Omental fat pad (tissue), 4 donors: Measurements from ENCODE around the gene GRHL1. TPM values are rescaled to one million over a fixed set of nuclear protein-coding genes. Genes with fewer than 3 reads are reported as not detected.
A peak's percentile ranks its signal among the peaks of the same experiment; 100 is the strongest.
"Not testable (repeated sequence)": the region's sequence is repeated elsewhere in the genome, so short reads cannot be mapped to it uniquely, and the experiment has no call there.

ENCODE experiments used
- ATAC-seq: fragments of 150-250 bp; one replicate; pipeline ENCODE4 v1.9.1; 2016; ENCODE audit warnings: mild to moderate bottlenecking, moderate library complexity; ENCODE audit not compliant: low FRiP score
- DNase-seq: peaks from one replicate; pipeline ENCODE4 v3.0.0-alpha.2; 2019; ENCODE audit warnings: low spot score
- total RNA-seq, 4 donors: library from RNA; depleted of rRNA; stranded (reverse); fragments of >200 nt; gene quantifications; one replicate each; pipeline ENCODE4 v1.1.0, GENCODE V29; 2016
- TF ChIP-seq, protein P1 (sequence below), 3 donors: fragments of 450-650 bp; IDR thresholded peaks; one replicate each; pipeline ENCODE4 v1.5.1; 2016 to 2017; ENCODE audit warnings: antibody characterized with exemption in 3 of 3, mild to moderate bottlenecking in 3 of 3, moderate library complexity in 2 of 3

GRHL1 gene
- total RNA-seq, 4 donors from 2014 or later: 0.95 to 15.1 (median 5.1) TPM

DNA sequence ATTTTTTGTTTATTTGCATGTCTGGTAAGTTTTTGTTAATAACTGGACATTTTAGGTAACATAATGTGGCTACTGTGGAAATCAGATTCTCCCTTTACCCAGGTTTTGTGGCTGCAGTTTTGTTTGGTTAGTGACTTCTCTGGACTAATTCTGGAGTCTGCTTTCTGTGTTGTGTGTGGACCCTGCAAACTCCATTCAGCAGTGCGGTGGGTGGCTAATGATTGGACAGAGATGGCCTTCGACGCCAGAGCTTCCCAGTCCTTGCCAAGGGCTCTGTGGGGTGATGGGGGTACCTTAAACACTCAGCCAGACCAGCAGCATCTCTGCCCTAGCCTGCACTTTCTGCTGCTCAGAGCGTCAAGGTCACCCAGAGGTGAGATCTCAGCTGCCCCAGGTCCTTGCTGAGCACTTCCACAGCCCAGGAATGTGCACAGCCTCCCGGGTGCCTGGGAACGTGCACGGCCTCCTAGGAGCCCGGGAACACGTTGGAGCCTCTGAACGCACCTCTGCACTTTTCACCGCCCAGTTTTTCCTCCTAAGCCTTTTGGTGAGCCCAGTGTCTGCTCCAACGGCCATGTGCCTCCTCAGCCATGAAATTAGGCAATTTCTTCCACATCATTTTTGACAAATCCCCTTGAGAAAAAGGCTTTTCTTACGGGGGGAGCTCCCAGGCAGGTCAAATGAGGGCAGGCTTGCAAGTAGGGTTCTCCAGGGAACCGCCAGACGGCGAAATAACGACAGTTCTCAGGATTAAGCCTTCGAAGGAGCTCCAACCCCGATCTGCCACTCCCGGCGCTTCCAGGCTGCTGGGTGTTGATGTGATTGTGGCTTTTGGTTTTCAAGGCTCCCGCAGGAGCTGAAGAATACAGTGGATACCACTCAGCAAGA lies 56.7 kb downstream of the GRHL1 start:
- no peak for DNase-seq
- no peak for ATAC-seq
- TF ChIP-seq, protein P1, sequence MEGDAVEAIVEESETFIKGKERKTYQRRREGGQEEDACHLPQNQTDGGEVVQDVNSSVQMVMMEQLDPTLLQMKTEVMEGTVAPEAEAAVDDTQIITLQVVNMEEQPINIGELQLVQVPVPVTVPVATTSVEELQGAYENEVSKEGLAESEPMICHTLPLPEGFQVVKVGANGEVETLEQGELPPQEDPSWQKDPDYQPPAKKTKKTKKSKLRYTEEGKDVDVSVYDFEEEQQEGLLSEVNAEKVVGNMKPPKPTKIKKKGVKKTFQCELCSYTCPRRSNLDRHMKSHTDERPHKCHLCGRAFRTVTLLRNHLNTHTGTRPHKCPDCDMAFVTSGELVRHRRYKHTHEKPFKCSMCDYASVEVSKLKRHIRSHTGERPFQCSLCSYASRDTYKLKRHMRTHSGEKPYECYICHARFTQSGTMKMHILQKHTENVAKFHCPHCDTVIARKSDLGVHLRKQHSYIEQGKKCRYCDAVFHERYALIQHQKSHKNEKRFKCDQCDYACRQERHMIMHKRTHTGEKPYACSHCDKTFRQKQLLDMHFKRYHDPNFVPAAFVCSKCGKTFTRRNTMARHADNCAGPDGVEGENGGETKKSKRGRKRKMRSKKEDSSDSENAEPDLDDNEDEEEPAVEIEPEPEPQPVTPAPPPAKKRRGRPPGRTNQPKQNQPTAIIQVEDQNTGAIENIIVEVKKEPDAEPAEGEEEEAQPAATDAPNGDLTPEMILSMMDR (IDR thresholded peaks at IDR 0.05): no peak

- DNase-seq: no peak
- no peak for ATAC-seq
- TF ChIP-seq, protein P1 (IDR thresholded peaks at IDR 0.05): no peak
Observed at GRCh38 chr2:10008809-10009176, 57.3 kb downstream of the GRHL1 start.

GRCh38 chr2:10009271-10009810 lies 57.8 kb downstream of the GRHL1 start:
- TF ChIP-seq, protein P1 (IDR thresholded peaks at IDR 0.05): no peak
- ATAC-seq: no peak
- DNase-seq: no peak

- TF ChIP-seq, protein P1 (IDR thresholded peaks at IDR 0.05): no peak
- no peak for DNase-seq
Observed at GRCh38 chr2:10009811-10010781, 58.6 kb downstream of the GRHL1 start.

GRCh38 chr2:10010861-10011605 lies 59.5 kb downstream of the GRHL1 start:
- ATAC-seq, DNase-seq: not testable (repeated sequence)

More at GRCh38 chr2:10009811-10010781, 58.6 kb downstream of the GRHL1 start:
- ATAC-seq: peak; percentile 52

DNA sequence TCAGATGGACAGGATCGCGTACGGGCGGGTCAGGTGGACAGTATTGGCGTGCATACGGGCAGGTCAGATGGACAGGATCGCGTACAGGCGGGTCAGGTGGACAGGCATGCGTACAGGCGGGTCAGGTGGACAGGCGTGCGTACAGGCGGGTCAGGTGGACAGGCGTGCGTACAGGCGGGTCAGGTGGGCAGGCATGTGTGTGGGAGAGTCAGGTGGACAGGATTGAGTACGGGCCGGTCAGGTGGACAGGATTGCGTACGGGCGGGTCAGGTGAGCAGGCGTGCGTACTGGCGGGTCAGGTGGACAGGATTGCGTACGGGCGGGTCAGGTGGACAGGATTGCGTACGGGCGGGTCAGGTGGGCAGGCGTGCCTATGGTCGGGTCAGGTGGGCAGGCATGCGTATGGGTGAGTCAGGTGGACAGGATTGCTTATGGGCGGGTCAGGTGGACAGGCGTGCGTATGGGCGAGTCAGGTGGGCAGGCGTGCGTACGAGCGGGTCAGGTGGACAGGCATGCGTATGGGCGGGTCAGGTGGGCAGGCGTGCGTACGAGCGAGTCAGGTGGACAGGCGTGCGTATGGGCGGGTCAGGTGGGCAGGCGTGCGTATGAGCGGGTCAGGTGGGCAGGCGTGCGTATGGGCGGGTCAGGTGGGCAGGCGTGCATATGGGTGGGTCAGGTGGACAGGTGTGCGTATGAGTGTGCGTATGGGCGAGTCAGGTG lies 60.3 kb downstream of the GRHL1 start:
- DNase-seq, ATAC-seq: not testable (repeated sequence)

- DNase-seq, ATAC-seq: not testable (repeated sequence)
Observed at GRCh38 chr2:10012366-10012962, 61.0 kb downstream of the GRHL1 start.
